Neural progenitor cell (in vitro differentiated cells): ENCODE data around the gene OR8H2.
"Not testable (repeated sequence)": the region's sequence is repeated elsewhere in the genome, so short reads cannot be mapped to it uniquely, and the experiment has no call there.

Experiments
- EZH2 ChIP-seq: fragments of 200-600 bp; sonication (generic); IDR thresholded peaks from 2 replicates; pipeline ENCODE4 v1.6.1; 2017; ENCODE audit warnings: antibody characterized with exemption, mild to moderate bottlenecking, moderate library complexity
- TF ChIP-seq, protein P1 (sequence below): fragments of 200-600 bp; sonication (generic); IDR thresholded peaks from 2 replicates; pipeline ENCODE4 v1.5.1; 2017; ENCODE audit warnings: antibody characterized with exemption, mild to moderate bottlenecking

DNA sequence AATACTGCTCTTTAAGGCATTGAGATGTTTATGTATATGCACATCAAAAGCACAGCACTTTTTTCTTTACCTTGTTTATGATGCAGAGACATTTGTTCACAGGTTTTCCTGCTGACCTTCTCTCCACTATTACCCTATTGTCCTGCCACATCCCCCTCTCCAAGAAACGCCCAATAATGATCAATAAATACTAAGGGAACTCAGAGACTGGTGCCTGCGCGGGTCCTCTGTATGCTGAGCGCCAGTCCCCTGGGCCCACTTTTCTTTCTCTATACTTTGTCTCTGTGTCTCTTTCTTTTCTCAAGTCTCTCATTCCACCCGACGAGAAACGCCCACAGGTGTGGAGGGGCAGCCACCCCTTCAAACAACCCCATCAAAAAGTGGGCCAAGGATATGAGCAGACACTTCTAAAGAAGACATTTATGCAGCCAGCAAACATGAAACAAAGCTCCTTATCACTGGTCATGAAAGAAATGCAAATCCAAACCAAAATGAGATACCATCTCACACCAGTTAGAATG is 45.2 kb upstream of the OR8H2 start:
- TF ChIP-seq EZH2: not testable (repeated sequence)
- TF ChIP-seq, protein P1, sequence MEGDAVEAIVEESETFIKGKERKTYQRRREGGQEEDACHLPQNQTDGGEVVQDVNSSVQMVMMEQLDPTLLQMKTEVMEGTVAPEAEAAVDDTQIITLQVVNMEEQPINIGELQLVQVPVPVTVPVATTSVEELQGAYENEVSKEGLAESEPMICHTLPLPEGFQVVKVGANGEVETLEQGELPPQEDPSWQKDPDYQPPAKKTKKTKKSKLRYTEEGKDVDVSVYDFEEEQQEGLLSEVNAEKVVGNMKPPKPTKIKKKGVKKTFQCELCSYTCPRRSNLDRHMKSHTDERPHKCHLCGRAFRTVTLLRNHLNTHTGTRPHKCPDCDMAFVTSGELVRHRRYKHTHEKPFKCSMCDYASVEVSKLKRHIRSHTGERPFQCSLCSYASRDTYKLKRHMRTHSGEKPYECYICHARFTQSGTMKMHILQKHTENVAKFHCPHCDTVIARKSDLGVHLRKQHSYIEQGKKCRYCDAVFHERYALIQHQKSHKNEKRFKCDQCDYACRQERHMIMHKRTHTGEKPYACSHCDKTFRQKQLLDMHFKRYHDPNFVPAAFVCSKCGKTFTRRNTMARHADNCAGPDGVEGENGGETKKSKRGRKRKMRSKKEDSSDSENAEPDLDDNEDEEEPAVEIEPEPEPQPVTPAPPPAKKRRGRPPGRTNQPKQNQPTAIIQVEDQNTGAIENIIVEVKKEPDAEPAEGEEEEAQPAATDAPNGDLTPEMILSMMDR: not testable (repeated sequence)
